Panc1 (cell line): ENCODE measurements around the gene NRG2. TPM values are rescaled to one million over a fixed set of nuclear protein-coding genes. Genes with fewer than 3 reads are reported as not detected.

Source experiments
- ATAC-seq: fragments of 200-7000 bp; cut with Tn5 transposase; 2 replicates; pipeline ENCODE4 v1.9.1; 2020; ENCODE audit warnings: mild to moderate bottlenecking, moderate library complexity
- BruUV-seq: library from RNA; stranded (reverse); fragments of 400-500 nt; replicated peaks from 2 replicates; lab custom pipeline; 2021; lab: Mats Ljungman, UMichigan
- CTCF ChIA-PET: fragments of 300-600 bp; sonication (Branson Sonifier 250); formaldehyde crosslinking; loops from one replicate; lab custom pipeline; 2022; ENCODE audit warnings: antibody characterized with exemption; lab: Charles Lee
- POLR2A ChIA-PET: fragments of 300-600 bp; sonication (Branson Sonifier 250); formaldehyde crosslinking; loops from one replicate; lab custom pipeline; 2022; ENCODE audit warnings: antibody characterized with exemption; lab: Charles Lee
- DNase-seq: peaks from one replicate; pipeline ENCODE4 v3.0.0-alpha.2; 2010; ENCODE audit warnings: low read depth, low spot score
- H3K27ac ChIP-seq: 2 replicates; pipeline ENCODE4 v1.5.1; 2011; ENCODE audit warnings: mild to moderate bottlenecking, low read length, inconsistent platforms
- H3K27me3 ChIP-seq: fragments of 200-500 bp; sonication (Bioruptor generic); 2 replicates; pipeline ENCODE4 v1.6.0; 2014; ENCODE audit warnings: low read length, inconsistent platforms; ENCODE audit not compliant: control insufficient read depth, insufficient read depth
- H3K36me3 ChIP-seq: fragments of 200-500 bp; sonication (Bioruptor generic); 2 replicates; pipeline ENCODE4 v1.5.1; 2014; ENCODE audit warnings: inconsistent platforms, mild to moderate bottlenecking, low read length, moderate library complexity; ENCODE audit not compliant: control insufficient read depth, insufficient read depth
- H3K4me1 ChIP-seq: 2 replicates; pipeline ENCODE4 v1.5.1; 2011; ENCODE audit warnings: inconsistent platforms, mild to moderate bottlenecking, low read length, moderate library complexity; ENCODE audit not compliant: control insufficient read depth, insufficient read depth
- H3K4me3 ChIP-seq, 2 experiments: 2 replicates each; pipeline ENCODE4 v1.5.1; 2011 to 2012; ENCODE audit warnings: low read depth in 2 of 2, low read length in 2 of 2, mild to moderate bottlenecking in 2 of 2, inconsistent platforms in 1 of 2, moderate library complexity in 1 of 2
- H3K9me3 ChIP-seq: fragments of 200-500 bp; sonication (Bioruptor generic); 2 replicates; pipeline ENCODE4 v1.5.1; 2014; ENCODE audit warnings: low read depth, mild to moderate bottlenecking, inconsistent platforms, low read length, moderate library complexity; ENCODE audit not compliant: control insufficient read depth, insufficient read depth
- CTCF ChIP-seq: fragments of 450-650 bp; IDR thresholded peaks from 2 replicates; pipeline ENCODE4 v1.5.1; 2017; ENCODE audit warnings: mild to moderate bottlenecking
- POLR2AphosphoS5 ChIP-seq: IDR thresholded peaks from 2 replicates; pipeline ENCODE4 v1.6.1; 2012; ENCODE audit warnings: mild to moderate bottlenecking, low read depth, low read length, moderate library complexity
- REST ChIP-seq, 2 experiments: IDR thresholded peaks; 2 replicates each; pipeline ENCODE4 v1.6.1; 2011 to 2012; ENCODE audit warnings: low read depth in 2 of 2, control low read depth in 1 of 2, low read length in 1 of 2, mild to moderate bottlenecking in 1 of 2, moderate library complexity in 1 of 2; ENCODE audit not compliant: insufficient read depth in 1 of 2
- SIN3A ChIP-seq: IDR thresholded peaks from 2 replicates; pipeline ENCODE4 v1.6.1; 2012; ENCODE audit warnings: low read depth, mild to moderate bottlenecking, low read length, moderate library complexity, borderline replicate concordance; ENCODE audit not compliant: insufficient read depth
- TCF7L2 ChIP-seq: IDR thresholded peaks from 2 replicates; pipeline ENCODE4 v1.6.1; 2011; ENCODE audit warnings: mild to moderate bottlenecking, low read depth, low read length, inconsistent platforms
- in situ Hi-C: cut with HindIII; loops from 2 replicates; pipeline ENCODE4 v1.10.0; 2016; ENCODE audit warnings: low sequenced_read_pairs, low pct_unique_long_range_greater_than_20kb
- intact Hi-C: fragments of 100-400 bp; cut with micrococcal nuclease; formaldehyde crosslinking; loops from one replicate; pipeline ENCODE4 v1.10.0; 2022; ENCODE audit not compliant: unreplicated experiment
- total RNA-seq: library from RNA; stranded (reverse); gene quantifications from one replicate; pipeline ENCODE4 v1.2.1, GENCODE V29; 2021; ENCODE audit not compliant: unreplicated experiment

Gene NRG2
- total RNA-seq, 1 experiment from 2014 or later = 20.2 TPM

- no TSS peak for BruUV-seq
- Histone ChIP-seq H3K9me3 (no peaks in the 10 kb centered on the region), H3K4me3 (no peak overlapping the region), H3K4me1 (peaks cover 14% of the 10 kb centered on the region), H3K36me3 (no peaks in the 10 kb centered on the region), H3K27ac (no peak overlapping the region), H3K27me3 (no peaks in the 10 kb centered on the region)
- ChIA-PET CTCF (no interaction called here), POLR2A (no interaction called here)
- intact Hi-C loops = no loop called here
- ATAC-seq = no peak
- no peak for DNase-seq
- in situ Hi-C loops = no loop called here
- TF ChIP-seq TCF7L2 (no peak), SIN3A (no peak), REST (IDR thresholded peaks at IDR 0.05; ENCODE audit: insufficient read depth in 1 of 2, low read depth in 2 of 2, low read length in 1 of 2) (no peak), CTCF (no peak), POLR2AphosphoS5 (no peak)
Observed at GRCh38 chr5:140017397-140018095, 25.6 kb downstream of the NRG2 start.

DNA sequence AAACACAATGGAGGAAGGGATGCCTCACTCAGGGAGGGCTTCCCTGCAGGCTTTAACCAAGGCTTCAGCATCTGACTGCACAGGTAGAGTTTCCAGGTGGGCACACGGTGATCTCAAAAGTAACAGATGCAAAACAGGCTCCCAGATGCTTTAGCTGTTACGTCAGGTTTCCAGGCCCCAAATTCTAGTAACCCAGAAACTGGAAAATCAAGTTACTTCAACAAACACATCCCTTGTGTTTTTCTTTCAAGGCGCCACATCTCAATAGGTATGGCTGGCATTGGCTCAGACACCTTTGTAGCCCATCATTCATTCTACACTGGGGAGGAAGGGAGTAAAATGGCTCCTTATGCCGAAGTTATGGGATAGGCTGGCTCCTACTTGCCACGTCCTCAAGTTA lies 27.4 kb downstream of the NRG2 start:
- ChIA-PET CTCF (no interaction called here), POLR2A (no interaction called here)
- Histone ChIP-seq H3K27ac (no peak overlapping the region), H3K36me3 (no peaks in the 10 kb centered on the region), H3K27me3 (no peaks in the 10 kb centered on the region), H3K4me1 (0 out of 2 replicates have a peak, but pooled peaks cover 2% of the 10 kb centered on the region), H3K9me3 (no peaks in the 10 kb centered on the region), H3K4me3 (no peak overlapping the region)
- TF ChIP-seq REST (IDR thresholded peaks at IDR 0.05; ENCODE audit: insufficient read depth in 1 of 2, low read depth in 2 of 2, low read length in 1 of 2) (no peak), SIN3A (no peak), TCF7L2 (no peak), CTCF (no peak), POLR2AphosphoS5 (no peak)
- in situ Hi-C loops (no loop called here), intact Hi-C loops (no loop called here)
- BruUV-seq = no TSS peak
- DNase-seq (no peak), ATAC-seq (no peak)
